ENCODE data around the gene DOCK10. TPM values are rescaled to one million over a fixed set of nuclear protein-coding genes. Genes with fewer than 3 reads are reported as not detected.

Gene DOCK10
- total RNA-seq, 1 experiment from 2014 or later: 0.96 TPM

- Mint-ChIP-seq H3K9me3 (ENCODE audit: unreplicated experiment) (peaks cover 17% of the 10 kb centered on the region), H3K27me3 (ENCODE audit: insufficient read depth, unreplicated experiment) (no peaks in the 10 kb centered on the region), H3K27ac (ENCODE audit: low read depth, unreplicated experiment) (no peak overlapping the region), H3K4me1 (ENCODE audit: insufficient read depth, unreplicated experiment) (no peaks in the 10 kb centered on the region), H3K36me3 (ENCODE audit: insufficient read depth, unreplicated experiment) (no peaks in the 10 kb centered on the region), H3K4me3 (ENCODE audit: unreplicated experiment) (no peak overlapping the region)
- intact Hi-C loops (cut with micrococcal nuclease): no loop called here
- no peak for DNase-seq (ENCODE audit: unreplicated experiment)
- CTCF ChIA-PET: interaction anchor here (0.5 kb wide), 1 partner anchor 146 kb away, joined by 4 read pairs; no protein-coding TSS in a partner anchor
- TF ChIP-seq, protein P1, sequence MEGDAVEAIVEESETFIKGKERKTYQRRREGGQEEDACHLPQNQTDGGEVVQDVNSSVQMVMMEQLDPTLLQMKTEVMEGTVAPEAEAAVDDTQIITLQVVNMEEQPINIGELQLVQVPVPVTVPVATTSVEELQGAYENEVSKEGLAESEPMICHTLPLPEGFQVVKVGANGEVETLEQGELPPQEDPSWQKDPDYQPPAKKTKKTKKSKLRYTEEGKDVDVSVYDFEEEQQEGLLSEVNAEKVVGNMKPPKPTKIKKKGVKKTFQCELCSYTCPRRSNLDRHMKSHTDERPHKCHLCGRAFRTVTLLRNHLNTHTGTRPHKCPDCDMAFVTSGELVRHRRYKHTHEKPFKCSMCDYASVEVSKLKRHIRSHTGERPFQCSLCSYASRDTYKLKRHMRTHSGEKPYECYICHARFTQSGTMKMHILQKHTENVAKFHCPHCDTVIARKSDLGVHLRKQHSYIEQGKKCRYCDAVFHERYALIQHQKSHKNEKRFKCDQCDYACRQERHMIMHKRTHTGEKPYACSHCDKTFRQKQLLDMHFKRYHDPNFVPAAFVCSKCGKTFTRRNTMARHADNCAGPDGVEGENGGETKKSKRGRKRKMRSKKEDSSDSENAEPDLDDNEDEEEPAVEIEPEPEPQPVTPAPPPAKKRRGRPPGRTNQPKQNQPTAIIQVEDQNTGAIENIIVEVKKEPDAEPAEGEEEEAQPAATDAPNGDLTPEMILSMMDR (IDR thresholded peaks at IDR 0.05; ENCODE audit: unreplicated experiment): no peak
- BruUV-seq (replicated peaks): no TSS peak
- POLR2A ChIA-PET: no interaction called here
These were observed 312.8 kb downstream of the DOCK10 start for GRCh38 chr2:224729435-224729834.

GRCh38 chr2:224724331-224724730 is 317.9 kb downstream of the DOCK10 start:
- intact Hi-C loops (cut with micrococcal nuclease): no loop called here
- CTCF ChIA-PET: interaction anchor here (1.9 kb wide), 1 partner anchor 9 kb away, joined by 7 read pairs; no protein-coding TSS in a partner anchor
- no peak for DNase-seq (ENCODE audit: unreplicated experiment)
- peaks cover 17% of the 10 kb centered on the region for H3K9me3 Mint-ChIP-seq (ENCODE audit: unreplicated experiment)
- H3K27ac Mint-ChIP-seq (ENCODE audit: low read depth, unreplicated experiment): no peak overlapping the region
- H3K27me3 Mint-ChIP-seq (ENCODE audit: insufficient read depth, unreplicated experiment): no peaks in the 10 kb centered on the region
- no peaks in the 10 kb centered on the region for H3K36me3 Mint-ChIP-seq (ENCODE audit: insufficient read depth, unreplicated experiment)
- no peak overlapping the region for H3K4me3 Mint-ChIP-seq (ENCODE audit: unreplicated experiment)
- TF ChIP-seq, protein P1 (IDR thresholded peaks at IDR 0.05; ENCODE audit: unreplicated experiment): no peak
- BruUV-seq (replicated peaks): no TSS peak
- POLR2A ChIA-PET: no interaction called here
- H3K4me1 Mint-ChIP-seq (ENCODE audit: insufficient read depth, unreplicated experiment): no peaks in the 10 kb centered on the region

DNA sequence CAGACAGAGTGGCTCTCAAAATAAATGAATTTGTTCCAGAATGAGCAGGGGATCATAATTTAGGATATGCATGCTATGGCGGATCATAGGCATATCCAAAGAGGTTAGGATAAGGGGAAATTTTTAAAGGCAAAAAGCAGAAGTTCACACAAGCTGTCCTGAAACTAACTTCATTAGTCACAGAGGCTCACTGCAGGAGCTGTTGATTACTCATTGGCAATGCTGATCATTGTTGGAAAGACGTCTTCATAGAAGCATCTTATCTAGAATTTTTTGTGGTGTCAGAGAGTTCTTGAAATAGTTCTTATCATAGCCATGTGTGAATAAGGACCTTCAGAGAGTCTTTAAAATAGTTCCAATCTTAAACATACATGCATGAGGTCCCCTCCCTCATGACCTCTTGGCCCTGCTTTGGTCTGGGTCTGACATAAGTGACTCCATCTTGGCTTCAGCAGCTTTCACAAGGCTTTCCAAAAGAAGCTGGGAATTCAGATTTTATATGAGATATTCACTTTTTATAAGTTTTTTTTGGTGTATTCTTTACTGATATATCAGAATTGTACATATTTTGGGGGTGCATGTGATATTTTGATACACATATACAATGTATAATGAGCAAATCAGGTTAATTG is 318.6 kb downstream of the DOCK10 start:
- TF ChIP-seq, protein P1 (IDR thresholded peaks at IDR 0.05; ENCODE audit: unreplicated experiment): no peak
- peaks cover 15% of the 10 kb centered on the region for H3K9me3 Mint-ChIP-seq (ENCODE audit: unreplicated experiment)
- H3K27me3 Mint-ChIP-seq (ENCODE audit: insufficient read depth, unreplicated experiment): no peaks in the 10 kb centered on the region
- H3K4me1 Mint-ChIP-seq (ENCODE audit: insufficient read depth, unreplicated experiment): no peaks in the 10 kb centered on the region
- ChIA-PET CTCF (interaction anchor here (1.9 kb wide), 1 partner anchor 10 kb away, joined by 7 read pairs; no protein-coding TSS in a partner anchor), POLR2A (no interaction called here)
- no TSS peak for BruUV-seq (replicated peaks)
- H3K27ac Mint-ChIP-seq (ENCODE audit: low read depth, unreplicated experiment): no peak overlapping the region
- H3K4me3 Mint-ChIP-seq (ENCODE audit: unreplicated experiment): no peak overlapping the region
- DNase-seq (ENCODE audit: unreplicated experiment): no peak
- no peaks in the 10 kb centered on the region for H3K36me3 Mint-ChIP-seq (ENCODE audit: insufficient read depth, unreplicated experiment)
- intact Hi-C loops (cut with micrococcal nuclease): no loop called here

GRCh38 chr2:224722770-224723169 is 319.5 kb downstream of the DOCK10 start:
- DNase-seq (ENCODE audit: unreplicated experiment): no peak
- POLR2A ChIA-PET: no interaction called here
- TF ChIP-seq, protein P1 (IDR thresholded peaks at IDR 0.05; ENCODE audit: unreplicated experiment): no peak
- no peaks in the 10 kb centered on the region for H3K4me1 Mint-ChIP-seq (ENCODE audit: insufficient read depth, unreplicated experiment)
- peaks cover 12% of the 10 kb centered on the region for H3K9me3 Mint-ChIP-seq (ENCODE audit: unreplicated experiment)
- H3K4me3 Mint-ChIP-seq (ENCODE audit: unreplicated experiment): no peak overlapping the region
- intact Hi-C loops (cut with micrococcal nuclease): no loop called here
- CTCF ChIA-PET: interaction anchor here (0.6 to 1.9 kb wide), 2 partner anchors 11 to 73 kb away, joined by 4 to 7 read pairs; no protein-coding TSS in a partner anchor
- no TSS peak for BruUV-seq (replicated peaks)
- no peaks in the 10 kb centered on the region for H3K36me3 Mint-ChIP-seq (ENCODE audit: insufficient read depth, unreplicated experiment)
- H3K27me3 Mint-ChIP-seq (ENCODE audit: insufficient read depth, unreplicated experiment): no peaks in the 10 kb centered on the region
- no peak overlapping the region for H3K27ac Mint-ChIP-seq (ENCODE audit: low read depth, unreplicated experiment)

Data from MCF 10A (cell line).